ENCODE measurements around the gene INPP5D. TPM values are rescaled to one million over a fixed set of nuclear protein-coding genes. Genes with fewer than 3 reads are reported as not detected.

The INPP5D gene
- total RNA-seq, 4 donors from 2014 or later, result 11.6 to 333 (median 26.2) TPM

DNA sequence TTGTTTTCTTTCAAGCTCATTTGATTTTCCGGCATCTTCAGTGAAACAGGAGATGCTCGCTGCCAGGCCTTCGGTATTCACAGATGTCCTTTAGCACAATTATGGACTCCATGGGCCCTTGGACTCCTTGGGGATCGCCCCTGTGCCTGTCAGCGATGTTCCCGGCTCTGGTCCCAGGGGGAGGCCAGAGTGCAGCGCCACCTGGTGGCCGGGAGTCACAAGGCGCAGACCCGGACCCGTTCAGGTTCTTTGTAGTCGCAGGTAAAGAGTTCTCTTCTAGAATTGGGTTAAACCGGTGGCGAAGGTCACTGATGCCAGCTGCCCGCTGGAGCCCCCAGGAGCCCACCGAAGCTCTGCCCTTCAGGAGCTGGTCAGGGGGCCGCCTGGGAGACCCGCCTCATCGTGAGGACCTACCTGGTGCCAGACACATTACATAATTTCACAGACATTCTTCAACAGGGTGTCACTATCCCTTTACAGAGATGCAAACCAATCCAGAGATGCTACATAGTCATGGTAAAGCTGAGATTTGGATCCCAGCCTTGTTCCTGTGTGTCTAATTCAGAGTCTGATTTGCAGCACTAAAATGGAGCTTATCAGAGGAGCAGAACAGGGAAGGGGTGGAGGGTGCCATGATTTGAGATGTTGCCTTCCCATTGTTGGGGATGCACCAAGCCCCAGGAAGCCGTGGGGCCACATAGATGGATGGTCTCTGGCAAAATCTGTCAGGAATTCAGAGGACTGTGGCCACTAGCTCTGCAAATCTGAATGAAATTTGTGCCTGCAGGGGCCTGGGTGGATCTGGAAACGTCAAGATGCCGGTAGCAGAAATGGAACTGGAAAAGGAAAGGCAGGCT, 6.0 kb upstream of the INPP5D start:
- peaks cover 0 to 7% (median 0%) of the 10 kb centered on the region in 4 donors for H3K4me1 ChIP-seq
- no peak overlapping the region for H3K27ac ChIP-seq
- no peaks in the 10 kb centered on the region for H3K9me3 ChIP-seq
- peak; percentile 70 to 87 (median 82) for DNase-seq
- H3K36me3 ChIP-seq, result no peaks in the 10 kb centered on the region
- no peaks in the 10 kb centered on the region for H3K27me3 ChIP-seq
- TF ChIP-seq POLR2A (IDR thresholded peaks at IDR 0.05) (no peak), CTCF (IDR thresholded peaks at IDR 0.05) (peak; percentile 71 to 97 (median 84))
- no peak overlapping the region for H3K4me3 ChIP-seq

DNA sequence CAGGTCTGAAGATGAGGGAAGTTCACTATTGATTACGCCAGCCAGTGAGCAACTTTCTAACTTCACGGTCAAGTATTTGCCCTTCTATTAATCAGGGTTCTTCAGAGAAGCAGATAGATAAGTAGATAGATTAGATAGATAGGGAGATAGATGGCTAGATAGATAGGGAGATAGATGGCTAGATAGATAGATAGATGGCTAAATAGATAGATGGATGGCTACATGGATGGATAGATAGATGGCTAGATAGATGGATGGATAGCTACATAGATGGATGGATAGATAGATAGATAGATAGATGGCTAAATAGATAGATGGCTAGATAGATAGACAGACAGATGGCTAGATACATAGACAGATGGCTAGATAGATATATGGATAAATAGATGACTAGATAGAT, 4.8 kb upstream of the INPP5D start:
- no peaks in the 10 kb centered on the region for H3K9me3 ChIP-seq
- H3K4me1 ChIP-seq, result peaks cover 0 to 16% (median 3%) of the 10 kb centered on the region in 4 donors
- H3K27me3 ChIP-seq, result no peaks in the 10 kb centered on the region
- TF ChIP-seq CTCF (IDR thresholded peaks at IDR 0.05) (no peak), POLR2A (IDR thresholded peaks at IDR 0.05) (no peak)
- no peak for DNase-seq
- no peak overlapping the region for H3K4me3 ChIP-seq
- no peaks in the 10 kb centered on the region for H3K36me3 ChIP-seq
- H3K27ac ChIP-seq, result no peak overlapping the region

DNA sequence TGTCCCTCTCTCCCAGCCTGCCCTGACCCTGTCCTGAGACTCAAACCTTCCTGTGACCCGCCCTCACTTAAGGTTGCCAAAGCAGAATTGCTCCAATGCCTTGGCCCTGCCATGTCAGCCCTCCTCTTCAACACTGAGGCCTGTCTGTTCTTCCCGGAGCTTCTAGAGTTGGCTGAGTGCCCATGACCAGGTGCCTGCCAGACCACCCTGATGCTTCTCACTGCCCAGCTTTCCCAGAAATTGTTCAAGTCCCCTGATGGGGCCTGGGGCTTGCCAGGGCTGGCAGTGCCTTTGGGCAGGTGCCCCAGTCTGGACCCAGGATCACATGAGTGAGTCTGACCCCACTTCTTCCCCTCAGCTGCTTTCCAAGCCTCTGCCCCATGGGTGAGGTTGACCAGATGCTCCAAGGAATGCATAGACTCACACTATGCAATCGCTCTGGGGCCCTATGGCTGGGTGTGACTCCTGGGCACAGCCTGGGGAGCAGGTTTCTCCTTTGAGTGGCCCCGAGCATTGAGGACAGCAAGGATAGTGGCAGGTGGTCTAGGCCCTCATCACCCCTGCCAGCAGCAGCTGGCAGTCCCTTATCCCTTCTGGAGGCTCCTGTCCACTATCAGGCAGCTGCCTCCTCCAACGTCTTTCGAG, 3.1 kb upstream of the INPP5D start:
- H3K4me3 ChIP-seq, result no peak overlapping the region
- H3K27me3 ChIP-seq, result no peaks in the 10 kb centered on the region
- no peak for DNase-seq
- no peak overlapping the region for H3K27ac ChIP-seq
- TF ChIP-seq CTCF (IDR thresholded peaks at IDR 0.05), result no peak
- no peak for TF ChIP-seq POLR2A (IDR thresholded peaks at IDR 0.05)
- no peaks in the 10 kb centered on the region for H3K9me3 ChIP-seq
- H3K36me3 ChIP-seq, result no peaks in the 10 kb centered on the region
- peaks cover 0 to 19% (median 7%) of the 10 kb centered on the region in 4 donors for H3K4me1 ChIP-seq

GRCh38 chr2:233058717-233059546, 1.2 kb upstream of the INPP5D start:
- H3K4me1 ChIP-seq, result peaks cover 0 to 23% (median 11%) of the 10 kb centered on the region in 4 donors
- H3K27me3 ChIP-seq, result no peaks in the 10 kb centered on the region
- no peaks in the 10 kb centered on the region for H3K9me3 ChIP-seq
- no peak overlapping the region for H3K4me3 ChIP-seq
- peak overlapping the region; percentile 75 to 97 (median 82) for H3K27ac ChIP-seq
- H3K36me3 ChIP-seq, result no peaks in the 10 kb centered on the region
- TF ChIP-seq CTCF (IDR thresholded peaks at IDR 0.05), result no peak
- no peak for TF ChIP-seq POLR2A (IDR thresholded peaks at IDR 0.05)
- no peak for DNase-seq

DNA sequence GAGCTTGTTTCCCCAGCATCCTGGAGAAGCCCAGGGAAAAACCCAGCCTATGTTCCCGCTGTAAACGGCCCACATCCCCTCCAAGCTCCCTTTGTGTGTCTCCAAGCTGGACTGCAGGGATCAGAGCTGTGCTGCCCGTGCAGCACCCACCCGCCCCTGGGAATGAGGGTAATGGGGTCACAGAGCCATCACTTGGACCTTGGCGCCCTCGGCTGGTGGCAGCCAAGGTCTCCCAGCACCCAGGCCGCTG, 670 bp upstream of the INPP5D start:
- H3K27ac ChIP-seq, result peak overlapping the region; percentile 75 to 97 (median 82)
- H3K36me3 ChIP-seq, result no peaks in the 10 kb centered on the region
- no peaks in the 10 kb centered on the region for H3K9me3 ChIP-seq
- peaks cover 0 to 28% (median 13%) of the 10 kb centered on the region in 4 donors for H3K4me1 ChIP-seq
- no peak for DNase-seq
- no peaks in the 10 kb centered on the region for H3K27me3 ChIP-seq
- peak overlapping the region; percentile 53 to 70 (median 58) for H3K4me3 ChIP-seq
- no peak for TF ChIP-seq CTCF (IDR thresholded peaks at IDR 0.05)
- no peak for TF ChIP-seq POLR2A (IDR thresholded peaks at IDR 0.05)
